WTC11 (cell line): ENCODE data around the gene ABCB1. TPM values are rescaled to one million over a fixed set of nuclear protein-coding genes. Genes with fewer than 3 reads are reported as not detected.

Experiments
- ATAC-seq: fragments of 200-7000 bp; cut with Tn5 transposase; 2 replicates; pipeline ENCODE4 v1.10.0; 2021; ENCODE audit warnings: mild to moderate bottlenecking, moderate library complexity
- CTCF ChIA-PET: fragments of 300-600 bp; sonication (Branson Sonifier 250); formaldehyde crosslinking; loops from one replicate; lab custom pipeline; 2021; ENCODE audit warnings: antibody characterized with exemption; lab: Charles Lee
- POLR2A ChIA-PET: fragments of 350-600 bp; sonication (Branson Sonifier 250); formaldehyde crosslinking; loops from one replicate; lab custom pipeline; 2021; ENCODE audit warnings: antibody characterized with exemption; lab: Charles Lee
- DNase-seq: peaks from one replicate; pipeline ENCODE4 v3.0.0; 2021; ENCODE audit warnings: low spot score
- H3K27ac Mint-ChIP-seq: 2 replicates; pipeline ENCODE4 v1.8.0; 2021; ENCODE audit warnings: mixed read lengths
- H3K27me3 Mint-ChIP-seq: 2 replicates; pipeline ENCODE4 v1.8.0; 2021; ENCODE audit warnings: low read depth, mild to moderate bottlenecking, moderate library complexity, mixed read lengths
- H3K36me3 Mint-ChIP-seq: 2 replicates; pipeline ENCODE4 v1.8.0; 2021; ENCODE audit warnings: mixed read lengths
- H3K4me1 Mint-ChIP-seq: 2 replicates; pipeline ENCODE4 v1.8.0; 2022; ENCODE audit warnings: mixed read lengths
- H3K4me3 Mint-ChIP-seq: 2 replicates; pipeline ENCODE4 v1.8.0; 2021; ENCODE audit warnings: mild to moderate bottlenecking, moderate library complexity, mixed read lengths
- H3K9me3 Mint-ChIP-seq: 2 replicates; pipeline ENCODE4 v1.8.0; 2021; ENCODE audit warnings: mixed read lengths
- ATF1 ChIP-seq: sonication (generic); formaldehyde crosslinking; IDR thresholded peaks from 2 replicates; pipeline ENCODE4 v1.8.1; 2023; ENCODE audit warnings: mild to moderate bottlenecking, moderate library complexity, missing genetic modification reagents
- CTCF ChIP-seq: fragments of 200-600 bp; IDR thresholded peaks from 2 replicates; pipeline ENCODE4 v1.8.0; 2022; ENCODE audit warnings: antibody characterized with exemption
- FOXK1 ChIP-seq: sonication (generic); formaldehyde crosslinking; IDR thresholded peaks from 2 replicates; pipeline ENCODE4 v1.8.0; 2022; ENCODE audit warnings: mild to moderate bottlenecking, moderate library complexity, missing genetic modification reagents
- GABPB1 ChIP-seq: sonication (generic); formaldehyde crosslinking; IDR thresholded peaks from 2 replicates; pipeline ENCODE4 v1.8.1; 2023; ENCODE audit warnings: mild to moderate bottlenecking, missing genetic modification reagents
- GRHL2 ChIP-seq: fragments of 250-450 bp; sonication (Bioruptor Pico); IDR thresholded peaks from 2 replicates; pipeline ENCODE4 v1.8.0; 2022; ENCODE audit warnings: mild to moderate bottlenecking, moderate library complexity; ENCODE audit not compliant: insufficient replicate concordance, severe bottlenecking
- GTF2I ChIP-seq: fragments of 250-450 bp; sonication (Bioruptor Pico); conservative IDR thresholded peaks from 2 replicates; pipeline ENCODE4 v1.4.0; 2021; ENCODE audit warnings: mild to moderate bottlenecking
- NFE2L1 ChIP-seq: sonication (generic); formaldehyde crosslinking; IDR thresholded peaks from 2 replicates; pipeline ENCODE4 v1.8.1; 2023; ENCODE audit warnings: missing genetic modification reagents
- NFYB ChIP-seq: sonication (generic); formaldehyde crosslinking; conservative IDR thresholded peaks from 2 replicates; pipeline ENCODE4 v1.8.0; 2022; ENCODE audit warnings: low read depth, missing genetic modification reagents
- PRDM15 ChIP-seq: sonication (generic); formaldehyde crosslinking; IDR thresholded peaks from 2 replicates; pipeline ENCODE4 v1.8.0; 2022; ENCODE audit warnings: missing genetic modification reagents
- RELA ChIP-seq: sonication (generic); formaldehyde crosslinking; IDR thresholded peaks from 2 replicates; pipeline ENCODE4 v1.8.1; 2022; ENCODE audit warnings: missing genetic modification reagents, mild to moderate bottlenecking, borderline replicate concordance
- RORB ChIP-seq: fragments of 250-450 bp; sonication (Bioruptor Pico); IDR thresholded peaks from 2 replicates; pipeline ENCODE4 v1.9.0; 2021; ENCODE audit warnings: mild to moderate bottlenecking
- SMAD4 ChIP-seq: sonication (generic); formaldehyde crosslinking; IDR thresholded peaks from 2 replicates; pipeline ENCODE4 v1.8.0; 2022; ENCODE audit warnings: mild to moderate bottlenecking, missing genetic modification reagents
- TEAD1 ChIP-seq: sonication (generic); formaldehyde crosslinking; IDR thresholded peaks from 2 replicates; pipeline ENCODE4 v1.8.0; 2022; ENCODE audit warnings: mild to moderate bottlenecking, missing genetic modification reagents
- TEAD4 ChIP-seq: sonication (generic); formaldehyde crosslinking; IDR thresholded peaks from 2 replicates; pipeline ENCODE4 v1.8.0; 2022; ENCODE audit warnings: mild to moderate bottlenecking, missing genetic modification reagents
- TP53 ChIP-seq: sonication (generic); formaldehyde crosslinking; IDR thresholded peaks from 2 replicates; pipeline ENCODE4 v1.8.1; 2023; ENCODE audit warnings: mild to moderate bottlenecking, missing genetic modification reagents
- ZNF121 ChIP-seq: sonication (generic); formaldehyde crosslinking; IDR thresholded peaks from 2 replicates; pipeline ENCODE4 v1.8.0; 2023; ENCODE audit warnings: missing genetic modification reagents
- ZNF219 ChIP-seq: sonication (generic); formaldehyde crosslinking; IDR thresholded peaks from 2 replicates; pipeline ENCODE4 v1.8.0; 2023; ENCODE audit warnings: missing genetic modification reagents, mild to moderate bottlenecking, borderline replicate concordance
- ZNF317 ChIP-seq: sonication (generic); formaldehyde crosslinking; IDR thresholded peaks from 2 replicates; pipeline ENCODE4 v1.8.1; 2023; ENCODE audit warnings: low read depth, mild to moderate bottlenecking, moderate library complexity, missing genetic modification reagents, borderline replicate concordance
- ZNF396 ChIP-seq: fragments of 250-450 bp; sonication (Bioruptor Pico); IDR thresholded peaks from 2 replicates; pipeline ENCODE4 v1.8.0; 2021; ENCODE audit warnings: mild to moderate bottlenecking, moderate library complexity, borderline replicate concordance
- ZNF416 ChIP-seq: fragments of 250-450 bp; sonication (Bioruptor Pico); IDR thresholded peaks from 2 replicates; pipeline ENCODE4 v1.9.0; 2021; ENCODE audit warnings: mild to moderate bottlenecking, inconsistent platforms
- total RNA-seq: library from RNA; stranded (reverse); gene quantifications from 3 replicates; pipeline ENCODE4 v1.2.3, GENCODE V29; 2021
- TF ChIP-seq, protein P1 (sequence below): fragments of 250-450 bp; sonication (Bioruptor Pico); IDR thresholded peaks from 2 replicates; pipeline ENCODE4 v1.9.0; 2021; ENCODE audit warnings: mild to moderate bottlenecking, borderline replicate concordance

Gene ABCB1
- total RNA-seq, 1 experiment from 2014 or later: 0.94 TPM

- Mint-ChIP-seq H3K4me3 (no peak overlapping the region), H3K4me1 (peaks cover 8% of the 10 kb centered on the region), H3K36me3 (no peaks in the 10 kb centered on the region), H3K27ac (no peak overlapping the region), H3K9me3 (no peaks in the 10 kb centered on the region), H3K27me3 (no peaks in the 10 kb centered on the region)
- no peak for TF ChIP-seq ATF1
- 0 out of 2 replicates have a peak, but pooled peaks have one; percentile 41 for TF ChIP-seq GABPB1 (CRISPR knock-in tag)
- ChIA-PET CTCF (no interaction called here), POLR2A (no interaction called here)
- no peak for ATAC-seq
- no peak for DNase-seq
Measured at GRCh38 chr7:87548123-87548919, 52.4 kb downstream of the ABCB1 start.

DNA sequence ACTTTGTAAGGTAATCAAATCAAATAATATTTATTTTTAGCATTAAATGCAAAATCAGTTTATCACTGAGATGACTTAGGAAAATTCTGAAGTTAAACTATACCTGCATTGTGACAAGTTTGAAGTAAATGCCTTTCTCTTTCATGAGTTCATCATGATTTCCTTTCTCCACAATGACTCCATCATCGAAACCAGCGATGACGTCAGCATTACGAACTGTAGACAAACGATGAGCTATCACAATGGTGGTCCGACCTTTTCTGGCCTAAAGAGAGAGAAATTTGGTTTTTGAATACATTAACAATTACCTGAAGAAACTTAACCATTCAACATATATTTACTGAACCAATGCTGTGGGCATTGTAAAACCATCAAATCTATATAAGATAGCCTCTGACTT lies 54.9 kb downstream of the ABCB1 start:
- ATAC-seq: no peak
- Mint-ChIP-seq H3K36me3 (no peaks in the 10 kb centered on the region), H3K27ac (no peak overlapping the region), H3K9me3 (no peaks in the 10 kb centered on the region), H3K27me3 (no peaks in the 10 kb centered on the region), H3K4me1 (peaks cover 8% of the 10 kb centered on the region), H3K4me3 (no peak overlapping the region)
- DNase-seq: no peak
- CTCF ChIA-PET: no interaction called here
- TF ChIP-seq ZNF396 (CRISPR knock-in tag) (no peak), ZNF317 (CRISPR knock-in tag) (no peak), SMAD4 (CRISPR knock-in tag) (no peak), TEAD4 (CRISPR knock-in tag) (no peak), RORB (CRISPR knock-in tag) (no peak), FOXK1 (CRISPR knock-in tag) (no peak), GRHL2 (CRISPR knock-in tag) (no peak), TEAD1 (no peak), PRDM15 (no peak), NFE2L1 (CRISPR knock-in tag) (no peak), TP53 (CRISPR knock-in tag) (no peak), ATF1 (no peak), ZNF121 (no peak), RELA (no peak), CTCF (no peak), GTF2I (CRISPR knock-in tag) (no peak), ZNF219 (CRISPR knock-in tag) (no peak), NFYB (CRISPR knock-in tag) (no peak), ZNF416 (CRISPR knock-in tag) (no peak)
- TF ChIP-seq, protein P1, sequence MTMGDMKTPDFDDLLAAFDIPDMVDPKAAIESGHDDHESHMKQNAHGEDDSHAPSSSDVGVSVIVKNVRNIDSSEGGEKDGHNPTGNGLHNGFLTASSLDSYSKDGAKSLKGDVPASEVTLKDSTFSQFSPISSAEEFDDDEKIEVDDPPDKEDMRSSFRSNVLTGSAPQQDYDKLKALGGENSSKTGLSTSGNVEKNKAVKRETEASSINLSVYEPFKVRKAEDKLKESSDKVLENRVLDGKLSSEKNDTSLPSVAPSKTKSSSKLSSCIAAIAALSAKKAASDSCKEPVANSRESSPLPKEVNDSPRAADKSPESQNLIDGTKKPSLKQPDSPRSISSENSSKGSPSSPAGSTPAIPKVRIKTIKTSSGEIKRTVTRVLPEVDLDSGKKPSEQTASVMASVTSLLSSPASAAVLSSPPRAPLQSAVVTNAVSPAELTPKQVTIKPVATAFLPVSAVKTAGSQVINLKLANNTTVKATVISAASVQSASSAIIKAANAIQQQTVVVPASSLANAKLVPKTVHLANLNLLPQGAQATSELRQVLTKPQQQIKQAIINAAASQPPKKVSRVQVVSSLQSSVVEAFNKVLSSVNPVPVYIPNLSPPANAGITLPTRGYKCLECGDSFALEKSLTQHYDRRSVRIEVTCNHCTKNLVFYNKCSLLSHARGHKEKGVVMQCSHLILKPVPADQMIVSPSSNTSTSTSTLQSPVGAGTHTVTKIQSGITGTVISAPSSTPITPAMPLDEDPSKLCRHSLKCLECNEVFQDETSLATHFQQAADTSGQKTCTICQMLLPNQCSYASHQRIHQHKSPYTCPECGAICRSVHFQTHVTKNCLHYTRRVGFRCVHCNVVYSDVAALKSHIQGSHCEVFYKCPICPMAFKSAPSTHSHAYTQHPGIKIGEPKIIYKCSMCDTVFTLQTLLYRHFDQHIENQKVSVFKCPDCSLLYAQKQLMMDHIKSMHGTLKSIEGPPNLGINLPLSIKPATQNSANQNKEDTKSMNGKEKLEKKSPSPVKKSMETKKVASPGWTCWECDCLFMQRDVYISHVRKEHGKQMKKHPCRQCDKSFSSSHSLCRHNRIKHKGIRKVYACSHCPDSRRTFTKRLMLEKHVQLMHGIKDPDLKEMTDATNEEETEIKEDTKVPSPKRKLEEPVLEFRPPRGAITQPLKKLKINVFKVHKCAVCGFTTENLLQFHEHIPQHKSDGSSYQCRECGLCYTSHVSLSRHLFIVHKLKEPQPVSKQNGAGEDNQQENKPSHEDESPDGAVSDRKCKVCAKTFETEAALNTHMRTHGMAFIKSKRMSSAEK (CRISPR knock-in tag): no peak
- POLR2A ChIA-PET: no interaction called here
